Measurements from ENCODE around the gene GABRR3.

Gene GABRR3

GRCh38 chr3:97939401-97939800 lies 95.7 kb downstream of the GABRR3 start:
- Histone ChIP-seq H3K4me1 (ENCODE audit: control insufficient read depth, low read length) (no peaks in the 10 kb centered on the region), H3K79me2 (ENCODE audit: control insufficient read depth, low read length) (no peaks in the 10 kb centered on the region), H3K9me3 (ENCODE audit: control insufficient read depth, insufficient read depth, low read length) (no peaks in the 10 kb centered on the region), H3K27me3 (ENCODE audit: control insufficient read depth, low read length) (no peaks in the 10 kb centered on the region), H3K9me2 (replicated peaks; ENCODE audit: control insufficient read depth, low read length) (no peaks in the 10 kb centered on the region), H4K20me1 (ENCODE audit: control insufficient read depth, insufficient read depth, low read depth, low read length) (no peaks in the 10 kb centered on the region), H3K4me2 (ENCODE audit: low read length) (no peak overlapping the region), H3K27ac (ENCODE audit: low read depth, low read length) (no peak overlapping the region), H3F3A (ENCODE audit: control insufficient read depth, insufficient read depth) (no peaks in the 10 kb centered on the region), H3K4me3 (ENCODE audit: low read length) (no peak overlapping the region), H3K36me3 (ENCODE audit: control insufficient read depth, low read length) (peaks cover 17% of the 10 kb centered on the region)
- TF ChIP-seq EZH2phosphoT487 (IDR thresholded peaks at IDR 0.05; ENCODE audit: borderline replicate concordance, low read length): no peak
- TF ChIP-seq, protein P1, sequence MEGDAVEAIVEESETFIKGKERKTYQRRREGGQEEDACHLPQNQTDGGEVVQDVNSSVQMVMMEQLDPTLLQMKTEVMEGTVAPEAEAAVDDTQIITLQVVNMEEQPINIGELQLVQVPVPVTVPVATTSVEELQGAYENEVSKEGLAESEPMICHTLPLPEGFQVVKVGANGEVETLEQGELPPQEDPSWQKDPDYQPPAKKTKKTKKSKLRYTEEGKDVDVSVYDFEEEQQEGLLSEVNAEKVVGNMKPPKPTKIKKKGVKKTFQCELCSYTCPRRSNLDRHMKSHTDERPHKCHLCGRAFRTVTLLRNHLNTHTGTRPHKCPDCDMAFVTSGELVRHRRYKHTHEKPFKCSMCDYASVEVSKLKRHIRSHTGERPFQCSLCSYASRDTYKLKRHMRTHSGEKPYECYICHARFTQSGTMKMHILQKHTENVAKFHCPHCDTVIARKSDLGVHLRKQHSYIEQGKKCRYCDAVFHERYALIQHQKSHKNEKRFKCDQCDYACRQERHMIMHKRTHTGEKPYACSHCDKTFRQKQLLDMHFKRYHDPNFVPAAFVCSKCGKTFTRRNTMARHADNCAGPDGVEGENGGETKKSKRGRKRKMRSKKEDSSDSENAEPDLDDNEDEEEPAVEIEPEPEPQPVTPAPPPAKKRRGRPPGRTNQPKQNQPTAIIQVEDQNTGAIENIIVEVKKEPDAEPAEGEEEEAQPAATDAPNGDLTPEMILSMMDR (IDR thresholded peaks at IDR 0.05; ENCODE audit: low read depth, low read length, poor library complexity, severe bottlenecking): no peak

- Histone ChIP-seq H3K27me3 (ENCODE audit: control insufficient read depth, low read length) (no peaks in the 10 kb centered on the region), H3F3A (ENCODE audit: control insufficient read depth, insufficient read depth) (no peaks in the 10 kb centered on the region), H3K9me2 (replicated peaks; ENCODE audit: control insufficient read depth, low read length) (no peaks in the 10 kb centered on the region), H3K4me3 (ENCODE audit: low read length) (no peak overlapping the region), H3K4me1 (ENCODE audit: control insufficient read depth, low read length) (no peaks in the 10 kb centered on the region), H3K27ac (ENCODE audit: low read depth, low read length) (no peak overlapping the region), H3K79me2 (ENCODE audit: control insufficient read depth, low read length) (no peaks in the 10 kb centered on the region), H3K9me3 (ENCODE audit: control insufficient read depth, insufficient read depth, low read length) (no peaks in the 10 kb centered on the region), H4K20me1 (ENCODE audit: control insufficient read depth, insufficient read depth, low read depth, low read length) (no peaks in the 10 kb centered on the region), H3K36me3 (ENCODE audit: control insufficient read depth, low read length) (peaks cover 9% of the 10 kb centered on the region), H3K4me2 (ENCODE audit: low read length) (no peak overlapping the region)
- TF ChIP-seq, protein P1 (IDR thresholded peaks at IDR 0.05; ENCODE audit: low read depth, low read length, poor library complexity, severe bottlenecking): no peak
- TF ChIP-seq EZH2phosphoT487 (IDR thresholded peaks at IDR 0.05; ENCODE audit: borderline replicate concordance, low read length): no peak
These were observed 96.7 kb downstream of the GABRR3 start for GRCh38 chr3:97938444-97938843.

DNA sequence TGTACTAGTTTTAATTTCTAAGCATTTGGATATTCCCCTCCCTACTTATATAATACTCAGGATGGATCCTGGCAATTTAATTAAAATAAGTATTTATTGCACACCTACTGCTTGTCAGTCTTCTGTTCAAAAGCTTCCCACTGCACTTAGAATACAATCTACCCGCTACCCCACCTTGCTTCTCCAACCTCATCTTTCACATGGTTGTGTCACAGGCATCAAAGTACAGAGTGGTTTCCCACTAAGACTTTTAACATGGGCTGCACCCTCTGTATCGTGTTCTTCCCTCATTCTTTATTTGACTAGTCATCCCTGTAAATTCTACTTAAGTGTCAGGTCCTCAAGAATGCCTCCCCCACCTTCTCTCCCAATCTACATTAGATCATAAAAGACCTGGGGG lies 97.9 kb downstream of the GABRR3 start:
- no peaks in the 10 kb centered on the region for H3K27me3 ChIP-seq (ENCODE audit: control insufficient read depth, low read length)
- TF ChIP-seq, protein P1 (IDR thresholded peaks at IDR 0.05; ENCODE audit: low read depth, low read length, poor library complexity, severe bottlenecking): no peak
- H3K4me3 ChIP-seq (ENCODE audit: low read length): no peak overlapping the region
- H3K27ac ChIP-seq (ENCODE audit: low read depth, low read length): no peak overlapping the region
- H3K4me1 ChIP-seq (ENCODE audit: control insufficient read depth, low read length): no peaks in the 10 kb centered on the region
- no peaks in the 10 kb centered on the region for H3K79me2 ChIP-seq (ENCODE audit: control insufficient read depth, low read length)
- no peaks in the 10 kb centered on the region for H3K36me3 ChIP-seq (ENCODE audit: control insufficient read depth, low read length)
- no peak overlapping the region for H3K4me2 ChIP-seq (ENCODE audit: low read length)
- H3F3A ChIP-seq (ENCODE audit: control insufficient read depth, insufficient read depth): no peaks in the 10 kb centered on the region
- no peaks in the 10 kb centered on the region for H3K9me2 ChIP-seq (replicated peaks; ENCODE audit: control insufficient read depth, low read length)
- no peaks in the 10 kb centered on the region for H4K20me1 ChIP-seq (ENCODE audit: control insufficient read depth, insufficient read depth, low read depth, low read length)
- no peaks in the 10 kb centered on the region for H3K9me3 ChIP-seq (ENCODE audit: control insufficient read depth, insufficient read depth, low read length)

GRCh38 chr3:97935842-97936241 lies 99.3 kb downstream of the GABRR3 start:
- H3K9me2 ChIP-seq (replicated peaks; ENCODE audit: control insufficient read depth, low read length): no peaks in the 10 kb centered on the region
- H3K4me1 ChIP-seq (ENCODE audit: control insufficient read depth, low read length): no peaks in the 10 kb centered on the region
- no peaks in the 10 kb centered on the region for H4K20me1 ChIP-seq (ENCODE audit: control insufficient read depth, insufficient read depth, low read depth, low read length)
- H3K27me3 ChIP-seq (ENCODE audit: control insufficient read depth, low read length): no peaks in the 10 kb centered on the region
- H3F3A ChIP-seq (ENCODE audit: control insufficient read depth, insufficient read depth): no peaks in the 10 kb centered on the region
- no peak overlapping the region for H3K4me3 ChIP-seq (ENCODE audit: low read length)
- H3K79me2 ChIP-seq (ENCODE audit: control insufficient read depth, low read length): no peaks in the 10 kb centered on the region
- TF ChIP-seq EZH2phosphoT487 (IDR thresholded peaks at IDR 0.05; ENCODE audit: borderline replicate concordance, low read length): no peak
- TF ChIP-seq, protein P1 (IDR thresholded peaks at IDR 0.05; ENCODE audit: low read depth, low read length, poor library complexity, severe bottlenecking): no peak
- H3K4me2 ChIP-seq (ENCODE audit: low read length): no peak overlapping the region
- H3K27ac ChIP-seq (ENCODE audit: low read depth, low read length): no peak overlapping the region
- no peaks in the 10 kb centered on the region for H3K36me3 ChIP-seq (ENCODE audit: control insufficient read depth, low read length)
- no peaks in the 10 kb centered on the region for H3K9me3 ChIP-seq (ENCODE audit: control insufficient read depth, insufficient read depth, low read length)
